ENCODE data around the gene IPO5. TPM values are rescaled to one million over a fixed set of nuclear protein-coding genes. Genes with fewer than 3 reads are reported as not detected.
"Not testable (repeated sequence)": the region's sequence is repeated elsewhere in the genome, so short reads cannot be mapped to it uniquely, and the experiment has no call there.

Gene IPO5
- total RNA-seq, 2 experiments from 2014 or later = 256 to 258 TPM

DNA sequence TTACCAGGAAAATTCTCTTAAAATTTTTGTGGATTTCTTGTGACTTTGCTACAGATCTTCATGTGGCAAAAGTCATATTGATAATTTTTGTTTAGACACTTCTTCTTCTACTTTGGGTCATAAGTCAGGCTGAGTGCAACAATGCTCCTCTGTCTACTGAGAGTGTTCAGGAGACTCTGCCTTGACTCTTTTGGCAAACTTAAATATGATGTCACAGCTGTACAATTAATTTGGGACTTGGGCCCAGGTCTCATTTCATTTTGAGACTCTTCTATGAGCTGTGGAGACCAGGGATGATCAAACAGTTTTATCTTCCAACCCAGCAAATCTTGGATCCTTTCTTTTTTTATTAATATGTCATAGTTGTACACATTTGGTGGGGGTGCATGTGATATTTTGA lies 19.7 kb upstream of the IPO5 start:
- no peaks in the 10 kb centered on the region for H3K4me1 Mint-ChIP-seq
- H3K4me3 Mint-ChIP-seq = no peak overlapping the region
- ChIA-PET POLR2A (no interaction called here), CTCF (interaction anchor here (1.4 kb wide), 1 partner anchor 20 kb away, joined by 3 read pairs; no protein-coding TSS in a partner anchor)
- intact Hi-C loops (cut with DNase I, micrococcal nuclease) = no loop called here
- H3K27ac Mint-ChIP-seq = no peak overlapping the region
- H3K9me3 Mint-ChIP-seq (ENCODE audit: low read depth) = no peaks in the 10 kb centered on the region
- no peaks in the 10 kb centered on the region for H3K36me3 Mint-ChIP-seq (ENCODE audit: low read depth)
- ATAC-seq = no peak
- DNase-seq = no peak
- H3K27me3 Mint-ChIP-seq = peaks cover 17% of the 10 kb centered on the region

DNA sequence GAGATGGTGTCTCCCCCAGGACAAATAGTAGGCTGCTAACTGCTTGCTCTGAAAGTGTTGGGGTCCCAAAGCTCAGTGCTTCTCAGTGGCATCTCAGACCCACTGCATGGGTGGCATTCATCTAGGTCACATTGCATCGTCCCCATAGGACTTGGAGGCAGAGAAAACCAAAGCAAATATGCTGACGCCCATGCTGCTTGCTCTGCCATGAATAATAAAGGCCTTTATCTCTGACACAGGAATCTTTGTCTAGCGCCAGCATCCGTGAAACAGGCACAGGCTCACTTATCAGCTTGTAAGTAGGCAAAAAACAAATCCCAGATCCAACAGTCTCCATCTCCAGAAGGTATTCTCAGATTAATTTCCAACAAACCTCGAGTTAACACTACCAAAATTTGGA lies 18.9 kb upstream of the IPO5 start:
- CTCF ChIA-PET = interaction anchor here (0.6 to 1.4 kb wide), 2 partner anchors 20 to 778 kb away, joined by 3 read pairs; no protein-coding TSS in a partner anchor
- intact Hi-C loops (cut with DNase I, micrococcal nuclease) = no loop called here

DNA sequence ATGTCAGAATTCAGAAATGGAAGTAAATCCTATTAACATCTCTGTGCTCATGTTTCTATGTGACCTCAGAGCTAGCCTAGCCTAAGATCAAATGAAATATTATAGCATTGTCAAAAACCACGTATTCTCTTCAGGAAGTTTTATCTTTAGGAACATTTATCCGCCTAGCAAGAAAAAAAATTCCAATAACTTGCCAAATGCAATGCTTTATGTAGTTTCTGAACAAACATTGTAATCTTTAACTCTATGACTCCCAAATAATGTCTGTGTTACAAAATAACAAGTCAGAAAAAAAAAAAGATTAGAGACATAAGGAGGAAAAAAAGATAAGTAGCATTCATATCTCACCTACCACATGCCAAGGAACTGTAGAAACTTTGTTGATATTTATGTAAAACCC lies 18.4 kb upstream of the IPO5 start:
- H3K9me3 Mint-ChIP-seq (ENCODE audit: low read depth) = no peaks in the 10 kb centered on the region
- CTCF ChIA-PET = interaction anchor here (0.6 kb wide), 1 partner anchor 778 kb away, joined by 3 read pairs; no protein-coding TSS in a partner anchor

More for the DNA sequence above, 18.9 kb upstream of the IPO5 start:
- POLR2A ChIA-PET = no interaction called here
- Mint-ChIP-seq H3K4me3 (no peak overlapping the region), H3K4me1 (no peaks in the 10 kb centered on the region), H3K27me3 (peaks cover 14% of the 10 kb centered on the region), H3K36me3 (ENCODE audit: low read depth) (no peaks in the 10 kb centered on the region), H3K27ac (no peak overlapping the region), H3K9me3 (ENCODE audit: low read depth) (no peaks in the 10 kb centered on the region)
- ATAC-seq (no peak), DNase-seq (no peak)

DNA sequence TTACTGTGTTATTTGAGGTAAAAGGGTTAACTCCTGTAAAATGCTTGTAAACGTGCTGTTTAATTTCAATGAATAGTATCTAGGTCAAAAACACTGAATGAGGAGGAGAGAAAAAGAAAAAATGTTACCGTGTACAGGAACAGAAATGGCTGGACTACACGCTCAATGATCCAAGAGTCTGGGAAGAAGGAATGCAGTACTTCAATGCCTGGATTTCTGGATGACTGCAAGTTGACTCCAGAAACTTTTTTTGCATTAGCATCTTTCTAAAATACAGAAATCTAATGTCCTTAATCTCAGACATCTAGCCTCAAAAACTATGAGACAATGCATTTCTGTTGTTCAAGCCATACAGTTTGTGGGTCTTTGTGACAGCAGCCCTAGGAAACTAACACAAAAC lies 17.4 kb upstream of the IPO5 start:
- ChIA-PET CTCF (no interaction called here), POLR2A (no interaction called here)
- Mint-ChIP-seq H3K4me3 (no peak overlapping the region), H3K27me3 (peaks cover 18% of the 10 kb centered on the region), H3K9me3 (ENCODE audit: low read depth) (no peaks in the 10 kb centered on the region), H3K27ac (no peak overlapping the region), H3K36me3 (ENCODE audit: low read depth) (no peaks in the 10 kb centered on the region), H3K4me1 (no peaks in the 10 kb centered on the region)
- DNase-seq (no peak), ATAC-seq (no peak)
- intact Hi-C loops (cut with DNase I, micrococcal nuclease) = no loop called here

More for the DNA sequence above, 18.4 kb upstream of the IPO5 start:
- POLR2A ChIA-PET = no interaction called here
- Mint-ChIP-seq H3K36me3 (ENCODE audit: low read depth) (no peaks in the 10 kb centered on the region), H3K27me3 (peaks cover 18% of the 10 kb centered on the region), H3K4me1 (no peaks in the 10 kb centered on the region), H3K27ac (no peak overlapping the region), H3K4me3 (no peak overlapping the region)
- ATAC-seq (no peak), DNase-seq (no peak)
- intact Hi-C loops (cut with DNase I, micrococcal nuclease) = no loop called here

DNA sequence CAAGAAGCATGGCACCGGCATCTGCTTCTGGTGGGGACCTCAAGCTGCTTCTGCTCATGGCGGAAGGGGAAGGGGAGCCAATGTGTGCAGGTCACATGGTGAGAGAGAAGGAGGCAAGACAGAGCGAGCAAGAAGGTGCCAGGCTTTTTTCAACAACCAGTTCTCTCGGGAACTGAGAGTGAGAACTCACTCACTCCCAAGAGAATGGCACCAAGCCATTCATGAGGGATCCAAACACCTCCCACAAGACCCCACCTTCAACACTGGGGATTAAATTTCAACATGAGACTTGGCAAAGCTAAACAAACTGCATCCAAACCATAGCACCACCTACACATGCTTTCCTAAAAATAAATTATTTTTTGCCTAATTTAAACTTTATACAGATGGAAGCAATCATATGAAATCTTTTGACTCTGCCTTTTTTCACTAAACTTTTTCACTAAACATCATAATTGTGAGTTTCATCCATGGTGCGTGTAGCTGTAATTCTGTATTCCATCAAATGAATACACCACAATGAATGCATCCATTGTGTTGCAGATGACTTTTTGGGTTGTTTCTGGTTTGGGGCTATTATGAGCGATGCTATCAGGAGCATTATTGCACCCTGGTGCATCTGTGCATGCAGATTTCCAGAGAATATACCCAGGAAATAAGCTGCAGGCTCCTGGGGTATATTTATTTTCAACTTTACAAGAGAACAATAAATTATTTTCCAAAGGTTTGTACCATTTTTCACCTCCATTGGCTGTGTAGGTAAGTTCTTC lies 14.6 kb upstream of the IPO5 start:
- H3K4me3 Mint-ChIP-seq = no peak overlapping the region
- ChIA-PET POLR2A (no interaction called here), CTCF (interaction anchor here (0.6 kb wide), 2 partner anchors 101 to 543 kb away, joined by 3 read pairs; no protein-coding TSS in a partner anchor)
- no peaks in the 10 kb centered on the region for H3K4me1 Mint-ChIP-seq
- no peaks in the 10 kb centered on the region for H3K36me3 Mint-ChIP-seq (ENCODE audit: low read depth)
- intact Hi-C loops (cut with DNase I, micrococcal nuclease) = no loop called here
- no peak for ATAC-seq
- no peaks in the 10 kb centered on the region for H3K9me3 Mint-ChIP-seq (ENCODE audit: low read depth)
- no peak for DNase-seq
- H3K27me3 Mint-ChIP-seq = peaks cover 17% of the 10 kb centered on the region
- no peak overlapping the region for H3K27ac Mint-ChIP-seq

DNA sequence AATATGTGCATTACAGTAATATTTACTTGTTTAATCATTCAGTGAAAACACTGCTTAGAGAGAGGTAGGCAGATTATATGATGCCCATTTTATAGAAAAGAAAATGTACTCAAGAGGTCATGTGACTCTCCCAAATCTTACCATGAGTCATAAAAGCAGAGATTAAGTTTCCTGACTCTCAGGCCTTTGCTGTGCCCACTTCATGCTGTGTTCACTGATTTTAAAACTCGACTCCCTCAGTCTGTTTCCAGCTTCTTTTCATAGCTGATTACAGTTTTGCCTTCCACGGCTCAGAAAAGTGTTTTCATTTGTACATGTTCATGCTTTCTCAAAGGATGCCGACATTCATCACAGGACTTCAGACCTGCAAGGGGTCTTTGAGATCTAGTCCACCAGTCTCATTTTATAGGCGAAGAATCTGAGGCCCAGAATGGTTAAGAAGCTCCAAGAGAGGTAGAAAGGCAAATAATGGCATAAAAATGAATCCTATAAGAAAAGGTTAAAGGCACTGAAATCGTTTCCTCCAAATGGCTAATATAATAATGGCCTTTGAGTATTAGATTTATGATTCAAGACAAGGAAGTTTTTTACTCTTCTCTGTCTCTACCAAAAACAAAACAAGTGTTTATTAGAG lies 9.0 kb upstream of the IPO5 start:
- Mint-ChIP-seq H3K27me3 (peaks cover 8% of the 10 kb centered on the region), H3K4me3 (no peak overlapping the region), H3K9me3 (ENCODE audit: low read depth) (no peaks in the 10 kb centered on the region), H3K4me1 (no peaks in the 10 kb centered on the region), H3K27ac (no peak overlapping the region), H3K36me3 (ENCODE audit: low read depth) (no peaks in the 10 kb centered on the region)
- DNase-seq = no peak
- CTCF ChIA-PET = no interaction called here
- POLR2A ChIA-PET = no interaction called here
- ATAC-seq = no peak
- intact Hi-C loops (cut with DNase I, micrococcal nuclease) = no loop called here

DNA sequence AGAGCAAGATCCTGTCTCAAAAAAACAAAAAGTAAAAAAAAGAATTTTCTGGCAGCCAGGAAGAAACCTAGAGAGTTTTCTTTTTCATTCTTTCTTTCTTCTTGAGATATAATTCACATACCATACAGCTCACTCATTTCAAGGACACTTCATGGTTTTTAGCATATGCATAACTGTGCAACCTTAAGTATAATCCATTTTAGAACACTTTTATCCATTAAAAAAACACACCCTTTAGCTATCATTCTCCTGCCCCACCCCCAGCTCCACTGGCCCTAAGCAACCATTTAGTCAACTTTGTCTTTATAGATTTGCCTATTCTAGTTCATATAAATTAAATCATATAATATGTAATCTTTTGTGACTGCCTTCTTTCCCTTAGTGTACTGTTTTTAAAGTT lies 8.1 kb upstream of the IPO5 start:
- H3K4me1 Mint-ChIP-seq = no peaks in the 10 kb centered on the region
- H3K9me3 Mint-ChIP-seq (ENCODE audit: low read depth) = peaks cover 2% of the 10 kb centered on the region
- peaks cover 6% of the 10 kb centered on the region for H3K27me3 Mint-ChIP-seq
- no peaks in the 10 kb centered on the region for H3K36me3 Mint-ChIP-seq (ENCODE audit: low read depth)
- intact Hi-C loops (cut with DNase I, micrococcal nuclease) = no loop called here
- CTCF ChIA-PET = no interaction called here
- POLR2A ChIA-PET = no interaction called here
- no peak overlapping the region for H3K27ac Mint-ChIP-seq
- no peak overlapping the region for H3K4me3 Mint-ChIP-seq
- DNase-seq (no peak), ATAC-seq (no peak)

DNA sequence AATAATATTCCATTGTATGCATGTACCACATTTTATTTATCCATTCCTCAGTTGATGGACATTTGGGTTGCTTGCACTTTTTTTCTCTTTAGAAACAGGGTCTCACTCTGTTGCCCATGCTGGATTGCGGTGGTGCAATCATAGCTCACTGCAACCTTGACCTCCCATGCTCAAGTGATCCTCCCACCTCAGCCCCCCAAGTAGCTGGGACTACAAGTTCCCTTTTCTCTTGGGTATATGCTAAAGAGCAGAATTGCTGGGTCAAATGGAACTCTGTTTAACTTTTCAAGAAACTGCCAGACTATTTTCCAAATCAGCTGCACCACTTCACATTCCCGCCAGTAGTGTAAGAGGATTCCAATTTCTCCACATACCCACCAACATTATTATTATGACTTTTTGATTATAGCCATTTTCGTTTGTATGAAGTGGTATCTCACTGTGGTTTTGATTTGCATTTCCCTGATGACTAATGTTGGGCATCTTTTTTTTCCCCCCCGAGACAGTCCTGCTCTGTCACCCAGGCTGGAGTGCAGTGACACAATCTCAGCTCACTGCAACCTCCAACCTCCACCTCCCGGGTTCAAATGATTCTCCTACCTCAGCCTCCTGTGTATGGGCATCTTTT lies 7.6 kb upstream of the IPO5 start:
- CTCF ChIA-PET = interaction anchor here (0.6 kb wide), 1 partner anchor 394 kb away, joined by 3 read pairs; no protein-coding TSS in a partner anchor
- H3K9me3 Mint-ChIP-seq (ENCODE audit: low read depth) = peaks cover 2% of the 10 kb centered on the region
- ATAC-seq (peak; percentile 57), DNase-seq (no peak)
- no peaks in the 10 kb centered on the region for H3K4me1 Mint-ChIP-seq
- no peak overlapping the region for H3K4me3 Mint-ChIP-seq
- no peak overlapping the region for H3K27ac Mint-ChIP-seq
- H3K27me3 Mint-ChIP-seq = peaks cover 7% of the 10 kb centered on the region
- no peaks in the 10 kb centered on the region for H3K36me3 Mint-ChIP-seq (ENCODE audit: low read depth)
- POLR2A ChIA-PET = no interaction called here
- intact Hi-C loops (cut with DNase I, micrococcal nuclease) = no loop called here

DNA sequence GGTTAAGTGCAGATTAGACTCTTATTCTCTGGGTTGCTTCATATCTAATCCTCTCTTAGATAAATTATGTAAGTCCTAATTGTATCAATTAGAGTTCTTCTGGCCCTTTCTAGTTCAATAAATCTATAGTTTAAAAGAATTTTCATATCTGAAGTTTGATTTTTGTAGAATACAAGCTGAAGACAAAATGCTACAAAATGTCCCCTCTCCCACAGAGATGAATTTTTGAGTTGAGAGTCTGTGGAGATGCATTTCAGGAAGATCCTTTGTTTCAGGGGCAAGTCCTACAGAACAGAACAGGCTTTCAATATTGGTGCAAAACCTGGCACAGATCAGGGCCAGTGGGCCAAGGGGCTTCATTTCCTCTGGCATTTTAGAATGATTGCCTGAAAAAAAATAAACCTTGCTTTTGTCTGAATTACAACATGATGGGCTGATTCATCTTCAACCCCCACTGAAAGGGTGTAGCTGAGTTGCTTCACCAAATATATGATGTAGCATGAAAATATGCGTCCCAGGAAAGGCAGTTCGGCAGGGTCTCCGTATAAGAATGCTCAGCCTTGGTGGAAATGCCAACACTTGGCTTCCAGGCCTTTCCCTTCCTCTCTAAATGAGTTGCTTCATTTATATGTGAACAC lies 6.4 kb upstream of the IPO5 start:
- H3K27me3 Mint-ChIP-seq = peaks cover 4% of the 10 kb centered on the region
- DNase-seq (no peak), ATAC-seq (no peak)
- H3K36me3 Mint-ChIP-seq (ENCODE audit: low read depth) = no peaks in the 10 kb centered on the region
- H3K9me3 Mint-ChIP-seq (ENCODE audit: low read depth) = peaks cover 2% of the 10 kb centered on the region
- H3K27ac Mint-ChIP-seq = no peak overlapping the region
- ChIA-PET POLR2A (no interaction called here), CTCF (no interaction called here)
- H3K4me1 Mint-ChIP-seq = no peaks in the 10 kb centered on the region
- intact Hi-C loops (cut with DNase I, micrococcal nuclease) = no loop called here
- H3K4me3 Mint-ChIP-seq = no peak overlapping the region

DNA sequence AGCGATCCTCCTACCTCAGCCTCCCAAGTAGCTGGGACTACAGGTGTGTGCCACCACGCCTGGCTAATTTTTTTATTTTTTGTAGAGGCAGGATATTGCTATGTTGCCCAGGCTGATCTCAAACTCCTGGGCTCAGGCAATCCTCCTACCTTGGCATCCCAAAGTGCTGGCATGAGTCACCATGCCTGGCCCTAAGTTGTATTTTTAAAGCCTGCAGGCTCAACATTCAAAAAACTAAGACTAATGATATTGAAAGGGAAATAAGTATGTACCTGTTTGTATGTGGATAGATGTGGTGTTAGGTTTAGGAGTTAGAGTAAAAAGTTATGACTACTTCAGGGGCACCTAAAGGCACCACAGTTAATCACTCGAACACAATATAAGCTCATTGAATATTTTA lies 5.4 kb upstream of the IPO5 start:
- no peak overlapping the region for H3K27ac Mint-ChIP-seq
- H3K36me3 Mint-ChIP-seq (ENCODE audit: low read depth) = no peaks in the 10 kb centered on the region
- intact Hi-C loops (cut with DNase I, micrococcal nuclease) = no loop called here
- no peak for DNase-seq
- H3K27me3 Mint-ChIP-seq = peaks cover 4% of the 10 kb centered on the region
- ChIA-PET POLR2A (no interaction called here), CTCF (no interaction called here)
- H3K9me3 Mint-ChIP-seq (ENCODE audit: low read depth) = peaks cover 2% of the 10 kb centered on the region
- no peak overlapping the region for H3K4me3 Mint-ChIP-seq
- no peak for ATAC-seq
- no peaks in the 10 kb centered on the region for H3K4me1 Mint-ChIP-seq

DNA sequence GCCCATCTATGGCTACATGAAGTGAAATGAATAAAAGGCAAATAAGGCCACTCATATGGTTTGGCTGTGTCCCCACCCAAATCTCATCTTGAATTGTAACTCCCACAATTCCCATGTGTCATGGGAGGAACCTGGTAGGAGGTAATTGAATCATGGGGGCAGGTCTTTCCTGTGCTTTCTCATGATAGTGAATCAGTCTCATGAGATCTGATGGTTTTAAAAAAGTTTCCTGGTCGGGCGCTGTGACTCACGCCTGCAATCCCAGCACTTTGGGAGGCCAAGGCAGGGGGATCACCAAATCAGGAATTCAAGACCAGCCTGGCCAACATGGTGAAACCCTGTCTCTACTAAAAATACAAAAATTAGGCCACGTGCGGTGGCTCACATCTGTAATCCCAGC lies 4.2 kb upstream of the IPO5 start:
- H3K27me3 Mint-ChIP-seq; H3K27ac Mint-ChIP-seq; CTCF ChIA-PET; DNase-seq; H3K4me1 Mint-ChIP-seq; H3K9me3 Mint-ChIP-seq (ENCODE audit: low read depth); H3K4me3 Mint-ChIP-seq; POLR2A ChIA-PET; intact Hi-C loops (cut with DNase I, micrococcal nuclease); ATAC-seq; H3K36me3 Mint-ChIP-seq (ENCODE audit: low read depth): not testable (repeated sequence)

All from activated CD4-positive, alpha-beta T cell treated with anti-CD3 and anti-CD28 coated beads for 36 hours (primary cell).